K562 (cell line): ENCODE results near the gene TMEM222. TPM values are rescaled to one million over a fixed set of nuclear protein-coding genes. Genes with fewer than 3 reads are reported as not detected.

Experiments used
- CREB1 ChIP-seq, 2 experiments: sonication (generic) in 1 of 2; formaldehyde crosslinking in 1 of 2; IDR thresholded peaks; 2 replicates each; pipeline versions ENCODE4 v1.6.1 to v1.8.0; 2012 to 2022; ENCODE audit warnings: inconsistent platforms in 1 of 2, mild to moderate bottlenecking in 1 of 2, missing genetic modification reagents in 1 of 2, moderate library complexity in 1 of 2
- DMBX1 ChIP-seq: fragments of 250-450 bp; sonication (Bioruptor Pico); IDR thresholded peaks from 2 replicates; pipeline ENCODE4 v1.8.0; 2022; ENCODE audit warnings: inconsistent platforms, mild to moderate bottlenecking, moderate library complexity, borderline replicate concordance
- MTF1 ChIP-seq: fragments of 250-450 bp; sonication (Bioruptor Pico); IDR thresholded peaks from 2 replicates; pipeline ENCODE4 v1.9.0; 2021; ENCODE audit warnings: moderate library complexity, mild to moderate bottlenecking, inconsistent platforms, borderline replicate concordance
- POLR2AphosphoS2 ChIP-seq: IDR thresholded peaks from 2 replicates; pipeline ENCODE4 v1.6.1; 2012; ENCODE audit warnings: low read length, improper control_type of control experiment
- STAT5B ChIP-seq: fragments of 250-450 bp; sonication (Bioruptor Pico); IDR thresholded peaks from 2 replicates; pipeline ENCODE4 v1.8.0; 2021; ENCODE audit warnings: mild to moderate bottlenecking, inconsistent platforms
- ZNF133 ChIP-seq: fragments of 250-450 bp; sonication (Bioruptor Pico); IDR thresholded peaks from 2 replicates; pipeline ENCODE4 v1.4.0; 2020; ENCODE audit warnings: mild to moderate bottlenecking
- ZNF263 ChIP-seq: sonication (generic); formaldehyde crosslinking; IDR thresholded peaks from 2 replicates; pipeline ENCODE4 v1.8.0; 2022; ENCODE audit warnings: mild to moderate bottlenecking, missing genetic modification reagents, borderline replicate concordance
- polyA plus RNA-seq, 8 experiments: library from polyadenylated mRNA; depleted of rRNA in 4 of 8; stranded (reverse) in 5 of 8; unstranded in 3 of 8; fragments of >200 nt; fragmentation: Nextera tagmentation in 2 of 8; fragmentation: Illumina TruSeq in 1 of 8; extraction: Ambion mirVana in 2 of 8; extraction: Trizol in 1 of 8; gene quantifications; 2 replicates each; pipeline versions ENCODE4 v1.2.1 to v1.2.3, GENCODE V29; 2011 to 2014; ENCODE audit warnings: inconsistent platforms in 1 of 8, missing spikeins in 1 of 8
- total RNA-seq, 7 experiments: library from RNA; depleted of rRNA in 6 of 7; stranded (reverse); fragments of >200 nt in 6 of 7; fragmentation: Illumina TruSeq in 2 of 7; extraction: Trizol in 2 of 7; gene quantifications; 2 replicates each; pipeline versions ENCODE4 v1.2.1 to v1.2.3, GENCODE V29; 2011 to 2021; ENCODE audit warnings: low replicate concordance in 1 of 7
- TF ChIP-seq, protein P1 (sequence below): sonication (generic); formaldehyde crosslinking; IDR thresholded peaks from 2 replicates; pipeline ENCODE4 v1.8.0; 2023; ENCODE audit warnings: mild to moderate bottlenecking, missing genetic modification reagents

The TMEM222 gene
- total and polyA plus RNA-seq, 9 of the 15 experiments (the other 6 are each of a cell fraction or from before 2014, with no cell fraction given), result 6.9 to 48.0 (median 32.8) TPM

DNA sequence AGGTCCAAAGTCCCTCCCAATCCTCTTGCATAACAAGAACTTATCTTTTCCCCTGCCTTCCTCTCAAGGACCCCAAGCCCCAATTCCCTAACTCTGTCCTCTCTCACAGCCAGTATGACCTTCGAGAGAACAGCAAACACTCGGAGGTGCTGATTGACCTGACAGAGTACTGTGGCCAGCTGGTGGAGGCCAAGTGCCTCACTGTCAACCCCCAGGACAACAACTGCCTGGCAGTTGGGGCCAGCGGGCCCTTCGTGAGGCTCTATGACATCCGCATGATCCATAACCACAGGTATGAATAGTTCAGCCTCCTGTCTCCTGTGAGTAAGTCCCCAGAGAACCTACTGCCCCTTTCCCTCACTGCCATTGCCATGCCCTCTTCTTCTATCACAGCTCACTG, 29.9 kb upstream of the TMEM222 start (continued):
- TF ChIP-seq CREB1 (IDR thresholded peaks at IDR 0.05) (no peak), CREB1 (CRISPR knock-in tag; IDR thresholded peaks at IDR 0.05) (no peak), ZNF263 (CRISPR knock-in tag) (no peak), MTF1 (CRISPR knock-in tag) (no peak), STAT5B (CRISPR knock-in tag) (no peak), POLR2AphosphoS2 (no peak), DMBX1 (no peak), ZNF133 (CRISPR knock-in tag) (no peak)
- TF ChIP-seq, protein P1, sequence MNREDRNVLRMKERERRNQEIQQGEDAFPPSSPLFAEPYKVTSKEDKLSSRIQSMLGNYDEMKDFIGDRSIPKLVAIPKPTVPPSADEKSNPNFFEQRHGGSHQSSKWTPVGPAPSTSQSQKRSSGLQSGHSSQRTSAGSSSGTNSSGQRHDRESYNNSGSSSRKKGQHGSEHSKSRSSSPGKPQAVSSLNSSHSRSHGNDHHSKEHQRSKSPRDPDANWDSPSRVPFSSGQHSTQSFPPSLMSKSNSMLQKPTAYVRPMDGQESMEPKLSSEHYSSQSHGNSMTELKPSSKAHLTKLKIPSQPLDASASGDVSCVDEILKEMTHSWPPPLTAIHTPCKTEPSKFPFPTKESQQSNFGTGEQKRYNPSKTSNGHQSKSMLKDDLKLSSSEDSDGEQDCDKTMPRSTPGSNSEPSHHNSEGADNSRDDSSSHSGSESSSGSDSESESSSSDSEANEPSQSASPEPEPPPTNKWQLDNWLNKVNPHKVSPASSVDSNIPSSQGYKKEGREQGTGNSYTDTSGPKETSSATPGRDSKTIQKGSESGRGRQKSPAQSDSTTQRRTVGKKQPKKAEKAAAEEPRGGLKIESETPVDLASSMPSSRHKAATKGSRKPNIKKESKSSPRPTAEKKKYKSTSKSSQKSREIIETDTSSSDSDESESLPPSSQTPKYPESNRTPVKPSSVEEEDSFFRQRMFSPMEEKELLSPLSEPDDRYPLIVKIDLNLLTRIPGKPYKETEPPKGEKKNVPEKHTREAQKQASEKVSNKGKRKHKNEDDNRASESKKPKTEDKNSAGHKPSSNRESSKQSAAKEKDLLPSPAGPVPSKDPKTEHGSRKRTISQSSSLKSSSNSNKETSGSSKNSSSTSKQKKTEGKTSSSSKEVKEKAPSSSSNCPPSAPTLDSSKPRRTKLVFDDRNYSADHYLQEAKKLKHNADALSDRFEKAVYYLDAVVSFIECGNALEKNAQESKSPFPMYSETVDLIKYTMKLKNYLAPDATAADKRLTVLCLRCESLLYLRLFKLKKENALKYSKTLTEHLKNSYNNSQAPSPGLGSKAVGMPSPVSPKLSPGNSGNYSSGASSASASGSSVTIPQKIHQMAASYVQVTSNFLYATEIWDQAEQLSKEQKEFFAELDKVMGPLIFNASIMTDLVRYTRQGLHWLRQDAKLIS (CRISPR knock-in tag), result no peak
